Measurements from ENCODE around the gene SH3TC2.

SH3TC2 gene

GRCh38 chr5:149002761-149003689 lies 59.8 kb downstream of the SH3TC2 start:
- no peak for FAIRE-seq
- no peak for DNase-seq (ENCODE audit: insufficient read length, low spot score)

GRCh38 chr5:149002053-149002452 lies 60.8 kb downstream of the SH3TC2 start:
- DNase-seq (ENCODE audit: insufficient read length, low spot score) (no peak), FAIRE-seq (no peak)

- no peak for DNase-seq (ENCODE audit: insufficient read length, low spot score)
- no peak for FAIRE-seq
Measured at GRCh38 chr5:149001162-149001561, 61.7 kb downstream of the SH3TC2 start.

GRCh38 chr5:148999741-149000140 lies 63.1 kb downstream of the SH3TC2 start:
- no peak for FAIRE-seq
- no peak for DNase-seq (ENCODE audit: insufficient read length, low spot score)

GRCh38 chr5:148998174-148998797 lies 64.6 kb downstream of the SH3TC2 start:
- FAIRE-seq = peak; percentile 74
- DNase-seq (ENCODE audit: insufficient read length, low spot score) = peak; percentile 13

GRCh38 chr5:148996270-148996669 lies 66.6 kb downstream of the SH3TC2 start:
- DNase-seq (ENCODE audit: insufficient read length, low spot score) (no peak), FAIRE-seq (no peak)

GRCh38 chr5:148995791-148996190 lies 67.1 kb downstream of the SH3TC2 start:
- FAIRE-seq = no peak
- DNase-seq (ENCODE audit: insufficient read length, low spot score) = no peak

GRCh38 chr5:148993283-148993936 lies 69.5 kb downstream of the SH3TC2 start:
- FAIRE-seq = no peak

GRCh38 chr5:148992265-148992664 lies 70.6 kb downstream of the SH3TC2 start:
- FAIRE-seq (no peak), DNase-seq (ENCODE audit: insufficient read length, low spot score) (no peak)

More at GRCh38 chr5:148993283-148993936, 69.5 kb downstream of the SH3TC2 start:
- no peak for DNase-seq (ENCODE audit: insufficient read length, low spot score)

GRCh38 chr5:148991566-148991965 lies 71.3 kb downstream of the SH3TC2 start:
- DNase-seq (ENCODE audit: insufficient read length, low spot score) (no peak), FAIRE-seq (no peak)

GRCh38 chr5:148990817-148991216 lies 72.0 kb downstream of the SH3TC2 start:
- DNase-seq (ENCODE audit: insufficient read length, low spot score) = no peak
- no peak for FAIRE-seq

- DNase-seq (ENCODE audit: insufficient read length, low spot score) (no peak), FAIRE-seq (no peak)
Measured at GRCh38 chr5:148989567-148989966, 73.3 kb downstream of the SH3TC2 start.

GRCh38 chr5:148988328-148988727 lies 74.5 kb downstream of the SH3TC2 start:
- FAIRE-seq (no peak), DNase-seq (ENCODE audit: insufficient read length, low spot score) (no peak)

GRCh38 chr5:148986636-148987035 lies 76.2 kb downstream of the SH3TC2 start:
- FAIRE-seq (no peak), DNase-seq (ENCODE audit: insufficient read length, low spot score) (no peak)

GRCh38 chr5:148984345-148984744 lies 78.5 kb downstream of the SH3TC2 start:
- FAIRE-seq = no peak
- no peak for DNase-seq (ENCODE audit: insufficient read length, low spot score)

GRCh38 chr5:148981353-148981752 lies 81.5 kb downstream of the SH3TC2 start:
- FAIRE-seq = no peak
- no peak for DNase-seq (ENCODE audit: insufficient read length, low spot score)

- FAIRE-seq = no peak
- no peak for DNase-seq (ENCODE audit: insufficient read length, low spot score)
Measured at GRCh38 chr5:148980731-148981130, 82.1 kb downstream of the SH3TC2 start.

GRCh38 chr5:148979083-148979723 lies 83.7 kb downstream of the SH3TC2 start:
- no peak for FAIRE-seq
- no peak for DNase-seq (ENCODE audit: insufficient read length, low spot score)

- no peak for FAIRE-seq
- no peak for DNase-seq (ENCODE audit: insufficient read length, low spot score)
Measured at GRCh38 chr5:148978370-148979082, 84.3 kb downstream of the SH3TC2 start.

Measured in GM19239 (cell line).